Measurements from ENCODE around the gene MAGI1.

DNA sequence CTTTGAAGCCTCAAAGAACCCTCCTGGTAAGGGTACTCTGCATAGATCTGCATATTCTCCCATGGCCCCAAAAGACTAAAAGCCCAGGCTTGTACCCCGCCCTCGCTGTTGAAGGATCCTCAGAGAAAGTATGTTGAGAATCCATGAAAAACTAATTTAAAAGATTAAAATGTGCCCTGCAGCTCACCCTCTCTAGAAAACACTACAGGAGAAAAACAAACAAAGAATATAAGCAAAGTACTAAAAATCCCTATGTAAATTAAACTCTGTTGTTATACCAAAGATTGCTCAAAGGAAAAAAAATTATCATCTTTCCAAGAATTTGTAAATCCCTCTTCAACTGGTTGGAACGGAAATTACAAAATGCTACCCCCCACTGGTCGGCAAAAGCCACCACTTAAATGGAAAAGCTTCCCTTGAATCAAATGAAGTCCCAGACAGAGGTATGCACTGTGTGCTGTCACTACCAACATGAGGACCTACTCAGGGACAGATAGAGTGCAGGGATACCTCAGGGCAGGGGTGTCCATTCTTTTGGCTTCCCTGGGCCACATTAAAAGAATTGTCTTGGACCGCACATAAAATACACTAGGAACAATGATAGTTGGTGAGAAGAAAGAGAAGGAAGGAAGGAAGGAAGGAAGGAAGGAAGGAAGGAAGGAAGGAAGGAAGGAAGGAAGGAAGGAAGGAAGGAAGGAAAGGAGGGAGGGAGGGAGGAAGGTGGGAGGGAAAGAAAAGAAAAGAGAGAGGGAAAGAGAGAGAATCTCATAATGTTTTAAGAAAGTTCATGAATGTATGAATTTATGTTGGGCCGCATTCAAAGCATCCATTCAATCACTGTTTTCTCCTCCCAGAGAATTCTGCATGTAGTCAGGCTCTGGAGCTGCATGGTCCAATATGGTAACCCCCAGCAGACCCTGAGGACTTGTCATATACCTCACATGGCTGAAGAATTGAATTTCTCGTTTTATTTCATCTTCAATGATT lies 88.1 kb downstream of the MAGI1 start:
- TF ChIP-seq, protein P1, sequence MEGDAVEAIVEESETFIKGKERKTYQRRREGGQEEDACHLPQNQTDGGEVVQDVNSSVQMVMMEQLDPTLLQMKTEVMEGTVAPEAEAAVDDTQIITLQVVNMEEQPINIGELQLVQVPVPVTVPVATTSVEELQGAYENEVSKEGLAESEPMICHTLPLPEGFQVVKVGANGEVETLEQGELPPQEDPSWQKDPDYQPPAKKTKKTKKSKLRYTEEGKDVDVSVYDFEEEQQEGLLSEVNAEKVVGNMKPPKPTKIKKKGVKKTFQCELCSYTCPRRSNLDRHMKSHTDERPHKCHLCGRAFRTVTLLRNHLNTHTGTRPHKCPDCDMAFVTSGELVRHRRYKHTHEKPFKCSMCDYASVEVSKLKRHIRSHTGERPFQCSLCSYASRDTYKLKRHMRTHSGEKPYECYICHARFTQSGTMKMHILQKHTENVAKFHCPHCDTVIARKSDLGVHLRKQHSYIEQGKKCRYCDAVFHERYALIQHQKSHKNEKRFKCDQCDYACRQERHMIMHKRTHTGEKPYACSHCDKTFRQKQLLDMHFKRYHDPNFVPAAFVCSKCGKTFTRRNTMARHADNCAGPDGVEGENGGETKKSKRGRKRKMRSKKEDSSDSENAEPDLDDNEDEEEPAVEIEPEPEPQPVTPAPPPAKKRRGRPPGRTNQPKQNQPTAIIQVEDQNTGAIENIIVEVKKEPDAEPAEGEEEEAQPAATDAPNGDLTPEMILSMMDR (IDR thresholded peaks at IDR 0.05; ENCODE audit: insufficient read depth, low read length) = no peak
- no peak for TF ChIP-seq POLR2AphosphoS5 (IDR thresholded peaks at IDR 0.05; ENCODE audit: low read depth)

Measured in HL-60 (cell line).